MM.1S (cell line): ENCODE measurements around the gene MRPS14.
A peak's percentile ranks its signal among the peaks of the same experiment; 100 is the strongest.

ENCODE experiments used
- CTCF ChIP-seq: fragments of 300-600 bp; sonication (generic); IDR thresholded peaks from 2 replicates; pipeline ENCODE4 v1.5.1; 2016; ENCODE audit warnings: antibody characterized with exemption, low read length, mixed read lengths
- EZH2 ChIP-seq: fragments of 300-600 bp; sonication (generic); optimal IDR thresholded peaks from 2 replicates; pipeline ENCODE3; 2017; ENCODE audit warnings: low read depth, mild to moderate bottlenecking, antibody characterized with exemption, low read length, mixed read lengths
- EZH2phosphoT487 ChIP-seq: fragments of 300-600 bp; sonication (generic); IDR thresholded peaks from 2 replicates; pipeline ENCODE4 v1.6.1; 2018; ENCODE audit warnings: antibody characterized with exemption, low read length

- peak; percentile 11; the same call in 1 of the 2 replicates for TF ChIP-seq CTCF
- TF ChIP-seq EZH2: no peak
- TF ChIP-seq EZH2phosphoT487: no peak
These were observed 58.3 kb downstream of the MRPS14 start for GRCh38 chr1:174964972-174965361.
